Transverse colon (tissue), 4 donors: ENCODE data around the gene SCLT1. TPM values are rescaled to one million over a fixed set of nuclear protein-coding genes. Genes with fewer than 3 reads are reported as not detected.

Experiments used
- DNase-seq: peaks from one replicate; pipeline ENCODE4 v3.0.0-alpha.2; 2019
- H3K27ac ChIP-seq, 4 donors: fragments of 200-600 bp; sonication (generic); 2 replicates each; pipeline ENCODE4 v1.5.1; 2016 to 2018; ENCODE audit warnings: inconsistent platforms in 4 of 4
- H3K27me3 ChIP-seq: fragments of 200-600 bp; sonication (generic); 2 replicates; pipeline ENCODE4 v1.5.1; 2017; ENCODE audit warnings: inconsistent platforms
- H3K36me3 ChIP-seq, 4 donors: fragments of 200-600 bp; sonication (generic); 2 replicates each; pipeline ENCODE4 v1.5.1; 2017 to 2019; ENCODE audit warnings: inconsistent platforms in 4 of 4
- H3K4me1 ChIP-seq, 4 donors: fragments of 200-600 bp; sonication (generic); 2 replicates each; pipeline ENCODE4 v1.5.1; 2017 to 2020; ENCODE audit warnings: inconsistent platforms in 4 of 4
- H3K4me3 ChIP-seq, 4 donors: fragments of 200-600 bp; sonication (generic); 1 replicate in 1 of 4; 2 replicates in 3 of 4; pipeline versions ENCODE4 v1.5.1 to v1.6.1; 2017 to 2019; ENCODE audit warnings: inconsistent platforms in 4 of 4
- H3K9me3 ChIP-seq, 2 donors: fragments of 200-600 bp; sonication (generic); 2 replicates each; pipeline ENCODE4 v1.5.1; 2017 to 2019; ENCODE audit warnings: inconsistent platforms in 2 of 2
- EP300 ChIP-seq: sonication (generic); formaldehyde crosslinking; IDR thresholded peaks from one replicate; pipeline ENCODE4 v1.6.1; 2017; ENCODE audit warnings: antibody characterized with exemption, low read depth
- POLR2A ChIP-seq: fragments of 450-650 bp; IDR thresholded peaks from one replicate; pipeline ENCODE4 v1.6.1; 2016; ENCODE audit warnings: antibody characterized with exemption, mild to moderate bottlenecking, moderate library complexity
- POLR2AphosphoS5 ChIP-seq, 3 donors: sonication (generic); formaldehyde crosslinking; IDR thresholded peaks; one replicate each; pipeline ENCODE4 v1.6.1; 2016; ENCODE audit warnings: antibody characterized with exemption in 3 of 3
- WGBS, 2 donors: methylation state at CpG; one replicate each; pipeline ENCODE4 v1.1.5; 2018; ENCODE audit warnings: low coverage in 1 of 2; 5-methylcytosine and 5-hydroxymethylcytosine counted together
- in situ Hi-C, 4 donors: fragments of 200-750 bp; cut with MboI; loops; one replicate each; pipeline versions ENCODE4 v1.15.0 to v1.15.1; 2017; ENCODE audit warnings: low sequenced_read_pairs in 3 of 4, low pct_ligation_motif_present in 1 of 4, low pct_unique_long_range_greater_than_20kb in 1 of 4
- intact Hi-C: fragments of 100-400 bp; cut with DNase I; formaldehyde crosslinking; loops from one replicate; pipeline ENCODE4 v1.15.1; 2023; ENCODE audit warnings: low total_unique reads
- total RNA-seq, 4 donors: library from RNA; depleted of rRNA; stranded (reverse); fragments of >200 nt; gene quantifications; one replicate each; pipeline ENCODE4 v1.1.0, GENCODE V29; 2016
- TF ChIP-seq, protein P1 (sequence below), 5 experiments: fragments of 200-600 bp in 3 of 5; fragments of 450-650 bp in 2 of 5; sonication (generic) in 3 of 5; IDR thresholded peaks; 1 replicate in 2 of 5; 2 replicates in 3 of 5; pipeline ENCODE4 v1.5.1; 2016 to 2017; ENCODE audit warnings: antibody characterized with exemption in 5 of 5, inconsistent platforms in 3 of 5, mild to moderate bottlenecking in 2 of 5, moderate library complexity in 1 of 5

Gene SCLT1
- total RNA-seq, 4 donors from 2014 or later = 10.1 to 29.9 (median 14.3) TPM

DNA sequence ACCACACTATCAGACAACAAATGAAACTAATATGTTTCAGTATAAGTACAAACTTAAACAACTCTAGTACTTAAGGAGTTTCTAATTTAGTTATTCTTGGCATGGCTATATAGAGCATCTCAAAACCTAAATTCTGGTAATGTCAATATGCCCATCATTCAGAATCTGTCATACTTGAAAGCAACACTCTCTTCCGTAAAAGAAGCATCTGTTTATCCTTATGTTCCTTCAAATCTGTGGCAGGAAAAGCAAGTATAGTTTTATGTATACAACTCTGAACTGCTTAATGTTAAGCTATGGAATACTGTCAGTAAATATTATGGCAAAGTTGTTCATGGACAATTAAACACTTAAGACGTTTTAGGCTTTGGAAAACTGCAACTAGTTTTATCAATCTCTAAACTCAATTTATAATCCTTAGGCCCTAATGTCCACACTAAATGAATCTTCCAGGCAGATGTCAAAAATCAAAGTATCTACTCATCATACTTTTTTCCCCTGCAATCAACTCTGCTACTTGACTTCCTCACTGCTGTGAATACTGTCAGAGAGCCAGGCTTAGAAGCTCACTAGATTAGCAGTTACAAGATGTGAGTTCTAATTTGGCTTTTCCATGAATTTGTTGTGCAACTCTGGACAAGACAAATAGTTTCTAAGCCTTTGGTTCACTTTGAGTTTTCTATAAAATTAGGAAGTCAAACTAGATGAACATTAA, 109.4 kb downstream of the SCLT1 start:
- Histone ChIP-seq H3K4me3 (no peak overlapping the region), H3K27me3 (no peaks in the 10 kb centered on the region), H3K36me3 (peaks cover 0 to 6% (median 0%) of the 10 kb centered on the region in 4 donors), H3K4me1 (no peaks in the 10 kb centered on the region), H3K9me3 (peaks cover 0 to 4% of the 10 kb centered on the region in 2 donors), H3K27ac (no peak overlapping the region)
- intact Hi-C loops = no loop called here
- in situ Hi-C loops = no loop called here
- TF ChIP-seq POLR2A = no peak
- TF ChIP-seq EP300 = no peak
- TF ChIP-seq, protein P1, sequence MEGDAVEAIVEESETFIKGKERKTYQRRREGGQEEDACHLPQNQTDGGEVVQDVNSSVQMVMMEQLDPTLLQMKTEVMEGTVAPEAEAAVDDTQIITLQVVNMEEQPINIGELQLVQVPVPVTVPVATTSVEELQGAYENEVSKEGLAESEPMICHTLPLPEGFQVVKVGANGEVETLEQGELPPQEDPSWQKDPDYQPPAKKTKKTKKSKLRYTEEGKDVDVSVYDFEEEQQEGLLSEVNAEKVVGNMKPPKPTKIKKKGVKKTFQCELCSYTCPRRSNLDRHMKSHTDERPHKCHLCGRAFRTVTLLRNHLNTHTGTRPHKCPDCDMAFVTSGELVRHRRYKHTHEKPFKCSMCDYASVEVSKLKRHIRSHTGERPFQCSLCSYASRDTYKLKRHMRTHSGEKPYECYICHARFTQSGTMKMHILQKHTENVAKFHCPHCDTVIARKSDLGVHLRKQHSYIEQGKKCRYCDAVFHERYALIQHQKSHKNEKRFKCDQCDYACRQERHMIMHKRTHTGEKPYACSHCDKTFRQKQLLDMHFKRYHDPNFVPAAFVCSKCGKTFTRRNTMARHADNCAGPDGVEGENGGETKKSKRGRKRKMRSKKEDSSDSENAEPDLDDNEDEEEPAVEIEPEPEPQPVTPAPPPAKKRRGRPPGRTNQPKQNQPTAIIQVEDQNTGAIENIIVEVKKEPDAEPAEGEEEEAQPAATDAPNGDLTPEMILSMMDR (IDR thresholded peaks at IDR 0.05) = no peak
- TF ChIP-seq POLR2AphosphoS5 (IDR thresholded peaks at IDR 0.05) = no peak
- WGBS, 2 donors = 75% methylated on average over 2 of the region's 2 CpGs
- DNase-seq = no peak

DNA sequence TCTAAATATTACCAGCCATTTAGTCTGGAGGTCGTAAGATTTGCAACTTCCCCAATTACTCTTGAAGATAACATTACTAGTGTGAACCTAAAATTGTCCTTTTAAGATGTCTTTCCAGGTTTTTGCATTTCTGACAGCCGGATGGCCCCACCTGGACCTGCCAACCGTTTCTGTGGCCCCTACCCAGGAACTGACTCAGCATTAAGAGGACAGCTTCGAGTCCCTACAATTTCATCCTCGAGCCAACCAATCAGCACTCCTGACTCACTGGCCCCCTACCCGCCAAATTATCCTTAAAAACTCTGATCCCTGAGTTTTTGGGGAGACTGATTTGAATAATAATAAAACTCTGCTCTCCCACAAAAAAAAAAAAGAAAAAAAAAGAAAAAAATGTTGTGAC, 112.0 kb downstream of the SCLT1 start:
- H3K27ac ChIP-seq = no peak overlapping the region
- 95 to 100% methylated on average over 2 to 6 of the region's 6 CpGs for WGBS, 2 donors
- no peaks in the 10 kb centered on the region for H3K27me3 ChIP-seq
- intact Hi-C loops (no loop called here), in situ Hi-C loops (no loop called here)
- H3K9me3 ChIP-seq = no peaks in the 10 kb centered on the region
- TF ChIP-seq, protein P1 (IDR thresholded peaks at IDR 0.05) = no peak
- TF ChIP-seq EP300 (no peak), POLR2A (no peak), POLR2AphosphoS5 (IDR thresholded peaks at IDR 0.05) (no peak)
- DNase-seq = no peak
- no peaks in the 10 kb centered on the region for H3K4me1 ChIP-seq
- no peaks in the 10 kb centered on the region for H3K36me3 ChIP-seq
- no peak overlapping the region for H3K4me3 ChIP-seq

DNA sequence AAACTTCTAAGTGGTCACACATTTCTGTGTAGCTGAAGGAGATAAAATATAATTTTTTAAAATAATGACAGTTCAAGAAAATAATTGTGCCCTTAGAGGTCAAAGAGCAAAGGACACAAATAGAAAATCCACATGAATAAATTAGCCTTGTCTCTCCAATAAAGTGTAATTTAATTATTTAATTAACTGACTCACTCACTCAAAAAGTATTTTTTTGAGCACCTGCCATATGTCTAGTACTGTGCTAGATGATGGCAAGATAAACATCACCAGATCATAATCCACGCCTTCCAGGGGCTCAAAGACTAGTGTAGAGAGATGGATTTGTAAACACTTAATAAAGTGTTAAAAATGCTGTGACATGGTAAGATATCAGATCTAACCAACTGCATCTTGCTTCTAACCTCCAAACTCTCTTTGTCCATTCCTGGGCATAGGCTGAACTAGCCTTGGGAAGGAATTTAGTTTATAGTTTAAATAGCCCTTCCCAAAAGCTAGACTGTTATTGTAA, 112.5 kb downstream of the SCLT1 start:
- Histone ChIP-seq H3K9me3 (no peaks in the 10 kb centered on the region), H3K4me3 (no peak overlapping the region), H3K27me3 (no peaks in the 10 kb centered on the region), H3K27ac (no peak overlapping the region), H3K4me1 (no peaks in the 10 kb centered on the region), H3K36me3 (no peaks in the 10 kb centered on the region)
- WGBS, 2 donors = 38 to 64% methylated on average over 1 of the region's 1 CpG
- DNase-seq = no peak
- intact Hi-C loops (no loop called here), in situ Hi-C loops (no loop called here)
- TF ChIP-seq, protein P1 (IDR thresholded peaks at IDR 0.05) = no peak
- TF ChIP-seq EP300 (no peak), POLR2AphosphoS5 (IDR thresholded peaks at IDR 0.05) (no peak)

DNA sequence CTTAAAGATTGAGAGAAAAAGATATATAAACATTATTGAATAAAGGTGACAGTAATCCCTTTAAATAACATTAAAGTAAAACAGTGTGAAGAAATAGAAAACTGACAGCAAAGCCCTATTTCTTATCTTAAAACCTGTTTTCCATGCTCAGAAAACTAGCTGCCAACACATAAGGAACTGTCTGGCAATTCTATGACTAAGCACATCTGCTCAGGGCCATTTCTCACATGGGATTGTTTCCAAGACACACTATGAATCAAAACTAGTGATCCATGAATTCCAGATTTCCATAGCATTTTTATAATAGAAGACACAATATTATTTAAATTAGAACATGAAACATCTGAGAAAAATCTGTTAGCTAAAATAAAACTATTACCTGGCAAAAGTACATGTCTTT, 113.4 kb downstream of the SCLT1 start:
- no peak for DNase-seq
- Histone ChIP-seq H3K36me3 (no peaks in the 10 kb centered on the region), H3K27ac (no peak overlapping the region), H3K27me3 (no peaks in the 10 kb centered on the region), H3K4me3 (no peak overlapping the region), H3K9me3 (no peaks in the 10 kb centered on the region), H3K4me1 (no peaks in the 10 kb centered on the region)
- TF ChIP-seq EP300 (no peak), POLR2A (no peak), POLR2AphosphoS5 (IDR thresholded peaks at IDR 0.05) (no peak)
- TF ChIP-seq, protein P1 (IDR thresholded peaks at IDR 0.05) = no peak
- in situ Hi-C loops (no loop called here), intact Hi-C loops (no loop called here)
